ENCODE results near the gene PRR5. TPM values are rescaled to one million over a fixed set of nuclear protein-coding genes. Genes with fewer than 3 reads are reported as not detected.

Gene PRR5
- total RNA-seq, 2 experiments from 2014 or later, result 29.0 to 31.6 TPM

- Histone ChIP-seq H3K27me3 (ENCODE audit: control insufficient read depth in 1 of 2, insufficient read depth in 2 of 2, low read length in 2 of 2) (no peaks in the 10 kb centered on the region), H3K36me3 (ENCODE audit: insufficient read depth, low read length) (no peaks in the 10 kb centered on the region), H3K27ac (ENCODE audit: low read depth in 1 of 2, low read length in 2 of 2) (no peak overlapping the region), H3K4me3 (ENCODE audit: low read length) (no peak overlapping the region), H3K4me1 (ENCODE audit: insufficient read depth, low read length) (peaks cover 29% of the 10 kb centered on the region), H3K9me3 (ENCODE audit: control insufficient read depth in 1 of 2, insufficient read depth in 1 of 2, low read length in 2 of 2) (peaks cover 0 to 19% of the 10 kb centered on the region in 2 experiments)
- no peak overlapping the region for H3K4me3 Mint-ChIP-seq
- ChIA-PET CTCF (no interaction called here), POLR2A (no interaction called here)
- no peak overlapping the region for H3K27ac Mint-ChIP-seq
- intact Hi-C loops (cut with DNase I, micrococcal nuclease), result no loop called here
- peak in 1 of 14 experiments; percentile 7 for DNase-seq
- no peaks in the 10 kb centered on the region for H3K9me3 Mint-ChIP-seq
- no peaks in the 10 kb centered on the region for H3K36me3 Mint-ChIP-seq (ENCODE audit: low read depth)
- H3K27me3 Mint-ChIP-seq, result no peaks in the 10 kb centered on the region
- no peak for ATAC-seq (ENCODE audit: poor library complexity)
- TF ChIP-seq, protein P1, sequence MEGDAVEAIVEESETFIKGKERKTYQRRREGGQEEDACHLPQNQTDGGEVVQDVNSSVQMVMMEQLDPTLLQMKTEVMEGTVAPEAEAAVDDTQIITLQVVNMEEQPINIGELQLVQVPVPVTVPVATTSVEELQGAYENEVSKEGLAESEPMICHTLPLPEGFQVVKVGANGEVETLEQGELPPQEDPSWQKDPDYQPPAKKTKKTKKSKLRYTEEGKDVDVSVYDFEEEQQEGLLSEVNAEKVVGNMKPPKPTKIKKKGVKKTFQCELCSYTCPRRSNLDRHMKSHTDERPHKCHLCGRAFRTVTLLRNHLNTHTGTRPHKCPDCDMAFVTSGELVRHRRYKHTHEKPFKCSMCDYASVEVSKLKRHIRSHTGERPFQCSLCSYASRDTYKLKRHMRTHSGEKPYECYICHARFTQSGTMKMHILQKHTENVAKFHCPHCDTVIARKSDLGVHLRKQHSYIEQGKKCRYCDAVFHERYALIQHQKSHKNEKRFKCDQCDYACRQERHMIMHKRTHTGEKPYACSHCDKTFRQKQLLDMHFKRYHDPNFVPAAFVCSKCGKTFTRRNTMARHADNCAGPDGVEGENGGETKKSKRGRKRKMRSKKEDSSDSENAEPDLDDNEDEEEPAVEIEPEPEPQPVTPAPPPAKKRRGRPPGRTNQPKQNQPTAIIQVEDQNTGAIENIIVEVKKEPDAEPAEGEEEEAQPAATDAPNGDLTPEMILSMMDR (IDR thresholded peaks at IDR 0.05), result no peak
- H3K4me1 Mint-ChIP-seq (ENCODE audit: low read depth), result peaks cover 10% of the 10 kb centered on the region
Observed at GRCh38 chr22:44659140-44659539, 42.9 kb upstream of the PRR5 start.

DNA sequence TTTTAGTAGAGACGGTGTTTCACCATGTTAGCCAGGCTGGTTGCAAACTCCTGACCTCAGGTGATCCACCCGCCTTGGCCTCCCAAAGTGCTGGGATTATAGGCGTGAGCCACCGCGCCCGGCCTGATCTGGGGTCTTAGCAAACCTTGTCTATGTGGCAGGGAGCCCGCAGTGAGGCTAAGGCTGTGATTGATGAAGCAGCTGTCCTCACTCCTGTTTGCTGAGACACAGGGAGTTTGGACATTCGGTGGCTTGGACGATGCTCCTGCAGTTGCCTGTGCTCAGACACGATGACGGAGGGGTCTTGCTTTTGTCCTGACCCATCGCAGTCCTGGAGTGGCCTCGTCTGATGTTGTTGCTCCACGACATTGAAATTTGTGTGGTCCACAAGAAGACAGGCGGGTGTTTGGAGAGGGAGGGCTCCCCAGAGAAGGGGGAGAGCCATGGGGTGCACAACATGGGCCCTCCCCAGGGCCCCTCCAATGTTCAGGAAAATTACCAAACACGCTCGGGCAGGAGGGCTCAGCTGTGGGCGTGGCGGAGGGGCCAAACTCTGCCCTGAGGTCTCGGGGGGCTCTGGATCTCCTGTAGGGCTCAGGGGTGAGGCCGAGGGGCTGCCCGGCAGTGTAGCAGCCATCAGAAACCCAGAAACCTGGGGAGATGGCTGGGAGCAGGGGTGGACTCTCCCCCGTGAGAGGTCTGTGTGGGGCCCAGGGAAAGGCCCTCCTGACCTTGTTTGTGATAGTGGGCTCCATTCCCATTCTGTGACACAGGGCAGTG, 41.8 kb upstream of the PRR5 start:
- no peak for ATAC-seq (ENCODE audit: poor library complexity)
- H3K4me3 ChIP-seq (ENCODE audit: low read length), result no peak overlapping the region
- H3K4me1 ChIP-seq (ENCODE audit: insufficient read depth, low read length), result peaks cover 40% of the 10 kb centered on the region
- H3K27ac Mint-ChIP-seq, result no peak overlapping the region
- no peaks in the 10 kb centered on the region for H3K9me3 Mint-ChIP-seq
- intact Hi-C loops (cut with DNase I, micrococcal nuclease), result loop anchor here in 1 of 2 experiments (10.0 kb wide), 1 partner anchor 475 kb away; the partner anchor contains the start of gene PARVG
- TF ChIP-seq, protein P1 (IDR thresholded peaks at IDR 0.05), result no peak
- peaks cover 21% of the 10 kb centered on the region for H3K4me1 Mint-ChIP-seq (ENCODE audit: low read depth)
- no peaks in the 10 kb centered on the region for H3K27me3 Mint-ChIP-seq
- H3K36me3 Mint-ChIP-seq (ENCODE audit: low read depth), result no peaks in the 10 kb centered on the region
- ChIA-PET CTCF (no interaction called here), POLR2A (no interaction called here)
- peaks cover 0 to 19% of the 10 kb centered on the region in 2 experiments for H3K9me3 ChIP-seq (ENCODE audit: control insufficient read depth in 1 of 2, insufficient read depth in 1 of 2, low read length in 2 of 2)
- no peak overlapping the region for H3K4me3 Mint-ChIP-seq
- H3K27ac ChIP-seq (ENCODE audit: low read depth in 1 of 2, low read length in 2 of 2), result no peak overlapping the region
- no peaks in the 10 kb centered on the region for H3K27me3 ChIP-seq (ENCODE audit: control insufficient read depth in 1 of 2, insufficient read depth in 2 of 2, low read length in 2 of 2)
- no peaks in the 10 kb centered on the region for H3K36me3 ChIP-seq (ENCODE audit: insufficient read depth, low read length)
- peak in 1 of 14 experiments; percentile 8 for DNase-seq

GRCh38 chr22:44661070-44661469, 40.9 kb upstream of the PRR5 start:
- H3K4me3 Mint-ChIP-seq, result no peak overlapping the region
- no peak overlapping the region for H3K27ac Mint-ChIP-seq
- H3K9me3 ChIP-seq (ENCODE audit: control insufficient read depth in 1 of 2, insufficient read depth in 1 of 2, low read length in 2 of 2), result peaks cover 0 to 19% of the 10 kb centered on the region in 2 experiments
- H3K4me1 ChIP-seq (ENCODE audit: insufficient read depth, low read length), result peaks cover 45% of the 10 kb centered on the region
- no peak for DNase-seq
- intact Hi-C loops (cut with DNase I, micrococcal nuclease), result loop anchor here in 1 of 2 experiments (10.0 kb wide), 1 partner anchor 476 kb away; the partner anchor contains the start of gene PARVG
- POLR2A ChIA-PET, result no interaction called here
- H3K27ac ChIP-seq (ENCODE audit: low read depth in 1 of 2, low read length in 2 of 2), result no peak overlapping the region
- no peaks in the 10 kb centered on the region for H3K36me3 Mint-ChIP-seq (ENCODE audit: low read depth)
- no peaks in the 10 kb centered on the region for H3K27me3 ChIP-seq (ENCODE audit: control insufficient read depth in 1 of 2, insufficient read depth in 2 of 2, low read length in 2 of 2)
- ATAC-seq (ENCODE audit: poor library complexity), result no peak
- no peaks in the 10 kb centered on the region for H3K36me3 ChIP-seq (ENCODE audit: insufficient read depth, low read length)
- TF ChIP-seq, protein P1 (IDR thresholded peaks at IDR 0.05), result no peak
- H3K9me3 Mint-ChIP-seq, result no peaks in the 10 kb centered on the region
- H3K4me3 ChIP-seq (ENCODE audit: low read length), result no peak overlapping the region
- CTCF ChIA-PET, result no interaction called here
- peaks cover 27% of the 10 kb centered on the region for H3K4me1 Mint-ChIP-seq (ENCODE audit: low read depth)
- H3K27me3 Mint-ChIP-seq, result no peaks in the 10 kb centered on the region

Measured in CD4-positive, alpha-beta T cell (primary cell).